ENCODE data around the gene MBD3.

- no peak for TF ChIP-seq REST (IDR thresholded peaks at IDR 0.05; ENCODE audit: unreplicated experiment)
- TF ChIP-seq, protein P1, sequence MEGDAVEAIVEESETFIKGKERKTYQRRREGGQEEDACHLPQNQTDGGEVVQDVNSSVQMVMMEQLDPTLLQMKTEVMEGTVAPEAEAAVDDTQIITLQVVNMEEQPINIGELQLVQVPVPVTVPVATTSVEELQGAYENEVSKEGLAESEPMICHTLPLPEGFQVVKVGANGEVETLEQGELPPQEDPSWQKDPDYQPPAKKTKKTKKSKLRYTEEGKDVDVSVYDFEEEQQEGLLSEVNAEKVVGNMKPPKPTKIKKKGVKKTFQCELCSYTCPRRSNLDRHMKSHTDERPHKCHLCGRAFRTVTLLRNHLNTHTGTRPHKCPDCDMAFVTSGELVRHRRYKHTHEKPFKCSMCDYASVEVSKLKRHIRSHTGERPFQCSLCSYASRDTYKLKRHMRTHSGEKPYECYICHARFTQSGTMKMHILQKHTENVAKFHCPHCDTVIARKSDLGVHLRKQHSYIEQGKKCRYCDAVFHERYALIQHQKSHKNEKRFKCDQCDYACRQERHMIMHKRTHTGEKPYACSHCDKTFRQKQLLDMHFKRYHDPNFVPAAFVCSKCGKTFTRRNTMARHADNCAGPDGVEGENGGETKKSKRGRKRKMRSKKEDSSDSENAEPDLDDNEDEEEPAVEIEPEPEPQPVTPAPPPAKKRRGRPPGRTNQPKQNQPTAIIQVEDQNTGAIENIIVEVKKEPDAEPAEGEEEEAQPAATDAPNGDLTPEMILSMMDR (conservative IDR thresholded peaks at IDR 0.05; ENCODE audit: low read depth in 2 of 2), result no peak
- TF ChIP-seq EZH2 (IDR thresholded peaks at IDR 0.05; ENCODE audit: low read depth, unreplicated experiment), result no peak
- no peak for TF ChIP-seq ZNF114 (CRISPR knock-in tag; IDR thresholded peaks at IDR 0.05)
- TF ChIP-seq NANOG (IDR thresholded peaks at IDR 0.05; ENCODE audit: borderline replicate concordance), result no peak
- TF ChIP-seq EZH2phosphoT487 (IDR thresholded peaks at IDR 0.05; ENCODE audit: unreplicated experiment), result no peak
- peak; percentile 92 for TF ChIP-seq POLR2AphosphoS5 (IDR thresholded peaks at IDR 0.05; ENCODE audit: low read depth)
Observed at GRCh38 chr19:1592024-1592754, 476 bp downstream of the MBD3 start.
